ENCODE data around the gene CNOT3. TPM values are rescaled to one million over a fixed set of nuclear protein-coding genes. Genes with fewer than 3 reads are reported as not detected.

CNOT3 gene
- total RNA-seq, 2 experiments from 2014 or later, result 50.4 to 58.3 TPM

GRCh38 chr19:54156490-54156889, 18.9 kb downstream of the CNOT3 start:
- no peak for DNase-seq
- H3K4me1 Mint-ChIP-seq (ENCODE audit: low read depth), result peaks cover 54% of the 10 kb centered on the region
- H3K27me3 Mint-ChIP-seq (ENCODE audit: low read depth), result no peaks in the 10 kb centered on the region
- H3K4me3 Mint-ChIP-seq, result no peak overlapping the region
- CTCF ChIA-PET, result no interaction called here
- H3K27ac Mint-ChIP-seq, result peak overlapping the region; percentile 56
- peaks cover 35% of the 10 kb centered on the region for H3K36me3 Mint-ChIP-seq (ENCODE audit: low read depth)
- no peaks in the 10 kb centered on the region for H3K9me3 Mint-ChIP-seq
- intact Hi-C loops (cut with micrococcal nuclease), result no loop called here

GRCh38 chr19:54156953-54157352, 19.4 kb downstream of the CNOT3 start:
- no peaks in the 10 kb centered on the region for H3K27me3 Mint-ChIP-seq (ENCODE audit: low read depth)
- no peak overlapping the region for H3K4me3 Mint-ChIP-seq
- H3K4me1 Mint-ChIP-seq (ENCODE audit: low read depth), result peaks cover 58% of the 10 kb centered on the region
- DNase-seq, result no peak
- CTCF ChIA-PET, result no interaction called here
- intact Hi-C loops (cut with micrococcal nuclease), result no loop called here
- peaks cover 32% of the 10 kb centered on the region for H3K36me3 Mint-ChIP-seq (ENCODE audit: low read depth)
- peak overlapping the region; percentile 56 for H3K27ac Mint-ChIP-seq
- no peaks in the 10 kb centered on the region for H3K9me3 Mint-ChIP-seq

GRCh38 chr19:54158812-54159351, 21.3 kb downstream of the CNOT3 start:
- intact Hi-C loops (cut with micrococcal nuclease), result loop anchor here (1.0 kb wide), 6 partner anchors 22 to 305 kb away; partner anchors contain the start of genes CNOT3, NDUFA3, PRPF31 and TFPT
- Mint-ChIP-seq H3K4me1 (ENCODE audit: low read depth) (peaks cover 58% of the 10 kb centered on the region), H3K9me3 (no peaks in the 10 kb centered on the region), H3K27ac (peak overlapping the region; percentile 99), H3K36me3 (ENCODE audit: low read depth) (peaks cover 25% of the 10 kb centered on the region), H3K27me3 (ENCODE audit: low read depth) (peaks cover 2% of the 10 kb centered on the region), H3K4me3 (peak overlapping the region; percentile 100)
- CTCF ChIA-PET, result interaction anchor here (0.6 to 1.1 kb wide), 3 partner anchors 15 to 298 kb away, joined by 3 read pairs; partner anchors contain the start of gene MYADM
- peak; percentile 51 for DNase-seq

DNA sequence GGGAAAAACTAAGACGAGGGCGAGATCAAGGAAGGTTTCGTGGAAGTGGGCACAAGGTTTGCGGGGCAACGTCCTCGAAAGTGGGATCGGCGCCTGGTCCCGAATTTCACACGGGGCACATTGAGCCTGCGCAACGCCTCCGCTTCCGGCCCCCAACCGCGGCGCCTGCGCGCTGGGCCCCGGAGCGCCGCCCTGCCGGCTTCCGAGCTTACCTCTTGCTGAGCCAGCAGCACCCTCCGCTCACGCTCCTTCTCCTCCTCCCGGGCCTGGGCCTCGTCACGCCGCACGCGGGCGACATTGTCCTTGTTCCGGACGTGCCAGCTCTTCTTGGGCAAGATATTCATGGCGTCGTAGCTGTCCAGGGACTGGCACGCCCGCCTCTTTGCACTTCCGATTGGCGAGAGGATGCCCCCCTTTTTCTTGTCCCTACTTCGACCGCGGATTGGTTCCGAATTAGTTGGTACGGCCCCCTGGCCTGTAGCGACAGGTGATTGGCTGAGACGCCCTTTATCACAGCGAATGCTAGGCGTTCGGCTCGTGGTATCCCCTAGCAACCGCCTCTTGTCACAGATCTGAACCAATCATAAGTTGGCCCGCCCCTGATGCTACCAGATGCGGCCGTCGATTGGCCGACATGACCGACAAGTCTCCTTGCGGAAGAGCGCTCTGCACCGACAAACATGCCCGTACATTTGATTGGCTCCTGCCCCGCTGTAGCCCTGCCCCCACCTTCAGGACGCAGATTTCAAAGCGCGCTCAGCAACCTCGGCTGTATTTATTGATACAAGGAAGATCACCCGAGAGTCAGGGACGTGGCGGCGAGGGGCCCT, 22.0 kb downstream of the CNOT3 start, which contains the start of gene LENG1:
Gene LENG1, minus strand, starts transcription at position 370 of the 830 bp plus-strand sequence. Its CDS starts 26 bp downstream, at position 344.
- intact Hi-C loops (cut with micrococcal nuclease), result loop anchor here (1.0 to 10.0 kb wide), 7 partner anchors 22 to 305 kb away; partner anchors contain the start of genes CNOT3, LENG8, NDUFA3 and PRPF31
- DNase-seq, result peak; percentile 100
- Mint-ChIP-seq H3K27me3 (ENCODE audit: low read depth) (peaks cover 7% of the 10 kb centered on the region), H3K27ac (peak within 1 kb of the TSS; percentile 99), H3K9me3 (no peaks in the 10 kb centered on the region), H3K36me3 (ENCODE audit: low read depth) (peaks cover 20% of the 10 kb centered on the region), H3K4me3 (peak within 1 kb of the TSS; percentile 100), H3K4me1 (ENCODE audit: low read depth) (peaks cover 58% of the 10 kb centered on the region)
- CTCF ChIA-PET, result interaction anchor here (0.9 to 1.1 kb wide), 2 partner anchors 16 to 30 kb away, joined by 3 to 7 read pairs; partner anchors contain the start of gene MBOAT7

- intact Hi-C loops (cut with micrococcal nuclease), result loop anchor here (10.0 kb wide), 1 partner anchor 285 kb away; the partner anchor contains the start of gene LENG8
- Mint-ChIP-seq H3K9me3 (no peaks in the 10 kb centered on the region), H3K4me3 (peak overlapping the region; percentile 100), H3K4me1 (ENCODE audit: low read depth) (peaks cover 56% of the 10 kb centered on the region), H3K36me3 (ENCODE audit: low read depth) (peaks cover 14% of the 10 kb centered on the region), H3K27ac (peak overlapping the region; percentile 92), H3K27me3 (ENCODE audit: low read depth) (peaks cover 9% of the 10 kb centered on the region)
- CTCF ChIA-PET, result interaction anchor here (0.9 kb wide), 1 partner anchor 29 kb away, joined by 7 read pairs; the partner anchor contains the start of gene MBOAT7
- DNase-seq, result peak; percentile 21
Observed at GRCh38 chr19:54160182-54160811, 22.7 kb downstream of the CNOT3 start.

GRCh38 chr19:54160854-54161253, 23.3 kb downstream of the CNOT3 start:
- intact Hi-C loops (cut with micrococcal nuclease), result loop anchor here (10.0 kb wide), 1 partner anchor 284 kb away; the partner anchor contains the start of gene LENG8
- CTCF ChIA-PET, result interaction anchor here (0.6 kb wide), 1 partner anchor 24 kb away, joined by 3 read pairs; no protein-coding TSS in a partner anchor
- Mint-ChIP-seq H3K36me3 (ENCODE audit: low read depth) (peaks cover 13% of the 10 kb centered on the region), H3K9me3 (no peaks in the 10 kb centered on the region), H3K27me3 (ENCODE audit: low read depth) (peaks cover 9% of the 10 kb centered on the region), H3K4me1 (ENCODE audit: low read depth) (peaks cover 54% of the 10 kb centered on the region), H3K27ac (no peak overlapping the region), H3K4me3 (peak overlapping the region; percentile 100)
- DNase-seq, result no peak

DNA sequence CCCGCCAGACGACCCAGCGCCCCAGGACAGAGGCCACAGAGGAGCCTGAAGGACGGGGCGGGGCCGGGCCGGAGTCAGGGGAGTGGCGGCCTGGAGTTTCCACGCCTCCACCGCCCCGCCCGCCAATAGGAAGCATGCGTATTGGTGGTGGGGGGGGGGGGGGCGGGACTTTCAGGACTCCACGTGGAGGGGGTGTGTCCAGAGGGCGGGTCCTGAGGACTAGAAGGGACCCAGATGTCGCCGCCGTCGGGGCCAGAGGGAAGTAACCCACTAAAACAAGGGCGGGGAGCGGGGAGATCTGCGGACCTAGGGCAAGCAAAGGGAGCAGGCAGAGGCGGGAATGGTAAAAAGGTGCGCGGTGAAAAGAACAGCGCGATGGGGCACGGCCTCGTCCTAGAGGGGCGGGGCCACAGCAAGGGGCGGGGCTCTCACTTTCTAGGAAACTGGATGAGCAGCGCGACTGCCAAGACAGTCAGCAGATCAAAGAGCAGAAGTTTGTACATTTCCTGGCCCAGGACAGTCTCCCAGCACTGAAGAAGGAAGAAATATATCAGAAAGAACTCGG, 24.8 kb downstream of the CNOT3 start:
- Mint-ChIP-seq H3K9me3 (no peaks in the 10 kb centered on the region), H3K4me3 (peak overlapping the region; percentile 74), H3K27ac (no peak overlapping the region), H3K27me3 (ENCODE audit: low read depth) (peaks cover 9% of the 10 kb centered on the region), H3K4me1 (ENCODE audit: low read depth) (peaks cover 45% of the 10 kb centered on the region), H3K36me3 (ENCODE audit: low read depth) (peaks cover 5% of the 10 kb centered on the region)
- CTCF ChIA-PET, result no interaction called here
- peak; percentile 89 for DNase-seq
- intact Hi-C loops (cut with micrococcal nuclease), result loop anchor here (10.0 kb wide), 1 partner anchor 282 kb away; the partner anchor contains the start of gene LENG8

- peaks cover 9% of the 10 kb centered on the region for H3K27me3 Mint-ChIP-seq (ENCODE audit: low read depth)
- H3K4me3 Mint-ChIP-seq, result no peak overlapping the region
- no peaks in the 10 kb centered on the region for H3K9me3 Mint-ChIP-seq
- DNase-seq, result no peak
- peaks cover 5% of the 10 kb centered on the region for H3K36me3 Mint-ChIP-seq (ENCODE audit: low read depth)
- peaks cover 45% of the 10 kb centered on the region for H3K4me1 Mint-ChIP-seq (ENCODE audit: low read depth)
- H3K27ac Mint-ChIP-seq, result no peak overlapping the region
- CTCF ChIA-PET, result no interaction called here
- intact Hi-C loops (cut with micrococcal nuclease), result loop anchor here (10.0 kb wide), 1 partner anchor 282 kb away; the partner anchor contains the start of gene LENG8
Observed at GRCh38 chr19:54162884-54163283, 25.3 kb downstream of the CNOT3 start.

DNA sequence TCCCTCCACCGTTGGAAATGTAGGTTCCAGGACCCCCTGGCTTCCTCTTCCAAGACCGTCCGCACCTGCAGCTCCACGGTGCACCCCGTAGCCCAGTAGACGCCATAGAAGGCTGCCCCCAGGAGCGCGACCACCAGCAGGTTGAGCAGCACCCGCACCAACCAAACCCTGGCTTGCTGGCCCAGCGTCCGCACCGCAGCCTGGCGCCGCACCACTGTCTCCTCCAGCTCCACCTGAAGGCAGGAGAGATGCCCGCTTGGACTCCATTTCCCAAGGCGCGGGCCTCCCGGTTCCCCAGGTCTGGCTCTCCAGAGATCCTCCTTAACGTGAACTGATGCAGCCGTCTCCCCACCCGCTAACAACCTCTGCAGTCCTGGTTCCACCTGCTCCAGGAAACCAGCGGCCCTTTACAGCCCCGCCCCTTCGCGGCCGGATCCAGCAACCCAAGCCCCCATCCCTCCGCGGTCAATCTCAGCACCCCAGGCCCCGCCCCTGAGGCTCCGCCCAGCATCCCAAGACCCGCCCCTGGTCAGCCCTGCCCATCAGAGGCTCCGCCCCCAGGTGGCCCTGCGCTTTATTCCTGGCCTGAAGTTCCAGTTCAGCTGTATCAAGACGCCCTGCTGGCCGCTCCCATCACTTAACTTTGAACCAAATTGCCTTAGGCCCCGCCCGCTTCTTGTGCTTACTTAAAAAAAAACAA, 27.0 kb downstream of the CNOT3 start:
- CTCF ChIA-PET, result interaction anchor here (0.9 kb wide), 1 partner anchor 25 kb away, joined by 4 read pairs; the partner anchor contains the start of gene MBOAT7
- Mint-ChIP-seq H3K9me3 (no peaks in the 10 kb centered on the region), H3K4me1 (ENCODE audit: low read depth) (peaks cover 42% of the 10 kb centered on the region), H3K27me3 (ENCODE audit: low read depth) (peaks cover 9% of the 10 kb centered on the region), H3K27ac (no peak overlapping the region), H3K36me3 (ENCODE audit: low read depth) (peaks cover under 1% of the 10 kb centered on the region), H3K4me3 (peak overlapping the region; percentile 38)
- intact Hi-C loops (cut with micrococcal nuclease), result loop anchor here (10.0 kb wide), 1 partner anchor 280 kb away; the partner anchor contains the start of gene LENG8
- DNase-seq, result peak; percentile 56

DNA sequence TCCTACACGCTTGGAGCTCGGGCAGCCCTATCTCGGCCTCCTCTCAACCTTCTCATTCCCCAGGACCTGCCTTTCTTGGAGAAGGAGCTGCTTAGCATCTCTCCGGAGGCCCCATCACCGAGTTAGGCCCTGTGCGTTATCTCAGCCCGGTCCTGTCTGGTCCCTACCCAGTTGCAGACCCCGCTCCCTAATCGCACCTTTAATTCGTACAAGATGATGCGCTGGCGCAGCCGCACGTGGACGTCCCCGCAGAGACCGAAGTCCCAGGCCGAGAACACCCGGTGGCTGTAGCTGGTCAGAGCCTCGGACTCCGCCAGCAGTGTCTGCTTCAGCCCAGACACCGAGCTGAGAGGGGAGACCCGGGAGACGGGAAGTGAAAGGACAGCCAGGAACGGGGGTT, 27.7 kb downstream of the CNOT3 start:
- DNase-seq, result no peak

More for the DNA sequence above, 27.7 kb downstream of the CNOT3 start:
- H3K4me3 Mint-ChIP-seq, result no peak overlapping the region
- H3K27ac Mint-ChIP-seq, result no peak overlapping the region
- peaks cover 39% of the 10 kb centered on the region for H3K4me1 Mint-ChIP-seq (ENCODE audit: low read depth)
- CTCF ChIA-PET, result interaction anchor here (0.9 kb wide), 1 partner anchor 24 kb away, joined by 4 read pairs; the partner anchor contains the start of gene MBOAT7
- H3K27me3 Mint-ChIP-seq (ENCODE audit: low read depth), result peaks cover 9% of the 10 kb centered on the region
- no peaks in the 10 kb centered on the region for H3K9me3 Mint-ChIP-seq
- intact Hi-C loops (cut with micrococcal nuclease), result loop anchor here (10.0 kb wide), 1 partner anchor 280 kb away; the partner anchor contains the start of gene LENG8
- no peaks in the 10 kb centered on the region for H3K36me3 Mint-ChIP-seq (ENCODE audit: low read depth)
